Lung (tissue), 12 donors: ENCODE data around the gene PDE1C. TPM values are rescaled to one million over a fixed set of nuclear protein-coding genes. Genes with fewer than 3 reads are reported as not detected.

Experiments
- ATAC-seq: fragments of 200-7000 bp; cut with Tn5 transposase; one replicate; pipeline ENCODE4 v1.9.1; 2020; ENCODE audit warnings: moderate number of reproducible peaks; ENCODE audit not compliant: insufficient read depth, low FRiP score
- DNase-seq, 3 donors: peaks; one replicate each; pipeline ENCODE4 v3.0.0-alpha.2; 2013 to 2017
- H3K27ac ChIP-seq, 2 donors: one replicate each; pipeline ENCODE4 v1.5.1; 2013; ENCODE audit warnings: mild to moderate bottlenecking in 2 of 2, moderate library complexity in 2 of 2, control low read depth in 1 of 2, inconsistent platforms in 1 of 2, low read depth in 1 of 2, low read length in 1 of 2
- H3K27me3 ChIP-seq, 3 donors: one replicate each; pipeline ENCODE4 v1.5.1; 2013; ENCODE audit warnings: low read length in 2 of 3; ENCODE audit not compliant: control insufficient read depth in 3 of 3, insufficient read depth in 3 of 3
- H3K36me3 ChIP-seq, 4 donors: one replicate each; pipeline ENCODE4 v1.5.1; 2013; ENCODE audit warnings: low read length in 4 of 4, mild to moderate bottlenecking in 1 of 4, moderate library complexity in 1 of 4; ENCODE audit not compliant: control insufficient read depth in 4 of 4, insufficient read depth in 4 of 4
- H3K4me1 ChIP-seq, 5 donors: one replicate each; pipeline ENCODE4 v1.5.1; 2013; ENCODE audit warnings: low read length in 5 of 5, mild to moderate bottlenecking in 2 of 5, moderate library complexity in 1 of 5; ENCODE audit not compliant: control insufficient read depth in 5 of 5, insufficient read depth in 5 of 5
- H3K4me3 ChIP-seq: one replicate; pipeline ENCODE4 v1.5.1; 2013; ENCODE audit warnings: mild to moderate bottlenecking, control low read depth, moderate library complexity
- H3K9ac ChIP-seq, 2 donors: one replicate each; pipeline ENCODE4 v1.5.1; 2013; ENCODE audit warnings: low read length in 2 of 2, control low read depth in 1 of 2; ENCODE audit not compliant: insufficient read depth in 1 of 2
- H3K9me3 ChIP-seq, 4 donors: one replicate each; pipeline ENCODE4 v1.5.1; 2013; ENCODE audit warnings: low read length in 3 of 4, mild to moderate bottlenecking in 1 of 4, moderate library complexity in 1 of 4; ENCODE audit not compliant: control insufficient read depth in 4 of 4, insufficient read depth in 3 of 4
- WGBS, 2 donors: extraction: QIAGEN DNeasy Blood & Tissue Kit; methylation state at CpG; one replicate each; pipeline ENCODE4 v1.1.7; 2013; 5-methylcytosine and 5-hydroxymethylcytosine counted together
- polyA plus RNA-seq, 2 donors: library from polyadenylated mRNA; stranded (reverse); fragments of 200-250 nt; gene quantifications; one replicate each; pipeline ENCODE4 v1.2.1, GENCODE V29; 2013
- total RNA-seq, 2 donors: library from RNA; depleted of rRNA in 1 of 2; stranded (reverse); fragments of >200 nt in 1 of 2; gene quantifications; one replicate each; pipeline ENCODE4 v1.2.1, GENCODE V29; 2014 to 2021
- TF ChIP-seq, protein P1 (sequence below): IDR thresholded peaks from 2 replicates; pipeline ENCODE4 v1.5.1; 2012; ENCODE audit warnings: mild to moderate bottlenecking; ENCODE audit errors: control extremely low read depth, extremely low read depth
- donor health status: control.
- donor health status: control.
- donor health status: Bipolar disorder and iron deficiency.
- donor health status: healthy.
- donor health status: DM: yes; HTN: yes; CAD: no.

PDE1C gene
- total and polyA plus RNA-seq, 4 donors, result 1.9 to 14.3 (median 6.1) TPM

DNA sequence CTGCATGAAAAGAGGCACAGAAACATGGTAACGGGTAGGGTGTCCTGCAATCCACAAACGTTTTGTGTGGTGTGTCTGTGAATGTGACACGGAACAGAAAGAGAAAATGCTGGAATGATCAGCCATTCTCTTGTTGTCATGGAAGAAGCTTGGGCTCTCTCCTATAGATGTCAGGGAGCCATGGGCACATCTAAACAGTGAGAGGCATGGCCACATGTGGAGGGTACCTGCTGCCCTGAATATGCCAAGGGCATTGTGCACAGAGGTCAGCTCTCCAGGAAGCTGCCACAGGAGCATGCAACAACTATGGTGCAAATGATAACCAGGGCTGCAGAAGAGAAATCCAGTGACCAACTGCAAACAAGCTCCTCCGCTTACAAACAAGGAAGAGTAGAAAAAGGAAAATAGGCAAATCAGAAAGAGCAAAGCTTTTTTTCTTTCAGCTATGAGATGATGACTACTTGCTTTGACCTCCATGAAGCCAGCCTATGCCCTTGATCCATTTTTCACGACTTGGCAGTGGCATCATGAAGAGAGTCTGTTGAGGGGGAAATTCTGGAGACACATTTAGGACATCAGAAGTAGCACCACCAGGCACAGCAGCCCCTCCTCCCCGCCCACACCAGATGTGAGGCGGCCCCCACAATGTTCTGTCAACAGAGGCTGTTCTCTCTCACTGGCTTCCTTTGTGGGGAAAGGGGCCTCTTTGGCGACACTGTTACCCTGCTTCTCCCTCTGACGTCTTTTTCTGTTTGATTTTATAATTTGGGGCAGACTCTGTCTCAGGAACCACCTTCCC, 4.8 kb upstream of the PDE1C start:
- DNase-seq, result no peak
- peaks cover 0 to 8% (median 0%) of the 10 kb centered on the region in 5 donors for H3K4me1 ChIP-seq
- peak overlapping the region in 1 of 2 donors; percentile 53 for H3K27ac ChIP-seq
- H3K9me3 ChIP-seq, result peaks cover 0 to 1% (median 0%) of the 10 kb centered on the region in 4 donors
- WGBS, 2 donors, result 53 to 62% methylated on average over 9 of the region's 9 CpGs
- TF ChIP-seq, protein P1, sequence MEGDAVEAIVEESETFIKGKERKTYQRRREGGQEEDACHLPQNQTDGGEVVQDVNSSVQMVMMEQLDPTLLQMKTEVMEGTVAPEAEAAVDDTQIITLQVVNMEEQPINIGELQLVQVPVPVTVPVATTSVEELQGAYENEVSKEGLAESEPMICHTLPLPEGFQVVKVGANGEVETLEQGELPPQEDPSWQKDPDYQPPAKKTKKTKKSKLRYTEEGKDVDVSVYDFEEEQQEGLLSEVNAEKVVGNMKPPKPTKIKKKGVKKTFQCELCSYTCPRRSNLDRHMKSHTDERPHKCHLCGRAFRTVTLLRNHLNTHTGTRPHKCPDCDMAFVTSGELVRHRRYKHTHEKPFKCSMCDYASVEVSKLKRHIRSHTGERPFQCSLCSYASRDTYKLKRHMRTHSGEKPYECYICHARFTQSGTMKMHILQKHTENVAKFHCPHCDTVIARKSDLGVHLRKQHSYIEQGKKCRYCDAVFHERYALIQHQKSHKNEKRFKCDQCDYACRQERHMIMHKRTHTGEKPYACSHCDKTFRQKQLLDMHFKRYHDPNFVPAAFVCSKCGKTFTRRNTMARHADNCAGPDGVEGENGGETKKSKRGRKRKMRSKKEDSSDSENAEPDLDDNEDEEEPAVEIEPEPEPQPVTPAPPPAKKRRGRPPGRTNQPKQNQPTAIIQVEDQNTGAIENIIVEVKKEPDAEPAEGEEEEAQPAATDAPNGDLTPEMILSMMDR, result no peak
- ATAC-seq, result no peak
- H3K9ac ChIP-seq, result no peak overlapping the region
- no peak overlapping the region for H3K4me3 ChIP-seq
- no peaks in the 10 kb centered on the region for H3K36me3 ChIP-seq
- H3K27me3 ChIP-seq, result peaks cover 0 to 34% (median 25%) of the 10 kb centered on the region in 3 donors

DNA sequence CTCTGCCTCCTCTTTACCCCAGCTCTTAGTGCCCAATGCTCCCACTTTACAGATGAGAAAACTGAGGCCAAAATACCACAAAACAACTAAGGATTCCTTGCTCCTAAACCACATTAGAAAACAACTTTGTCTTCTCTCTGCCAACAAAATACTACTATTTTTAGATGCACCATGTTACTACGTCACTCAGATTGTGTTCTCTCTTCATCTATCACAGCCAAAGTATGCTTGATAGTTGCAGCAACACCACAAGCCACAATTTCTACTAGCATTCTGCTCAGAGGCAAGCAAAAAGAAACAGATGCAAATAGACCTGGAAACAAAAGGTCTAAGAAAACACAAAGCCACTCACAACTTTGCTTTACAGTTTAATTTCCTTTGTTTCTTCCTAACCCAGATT, 3.3 kb upstream of the PDE1C start:
- Histone ChIP-seq H3K36me3 (no peaks in the 10 kb centered on the region), H3K27me3 (peaks cover 0 to 48% (median 39%) of the 10 kb centered on the region in 3 donors), H3K9me3 (peaks cover 0 to 1% (median 0%) of the 10 kb centered on the region in 4 donors), H3K4me3 (no peak overlapping the region), H3K27ac (no peak overlapping the region), H3K9ac (no peak overlapping the region), H3K4me1 (peaks cover 0 to 8% (median 0%) of the 10 kb centered on the region in 5 donors)
- DNase-seq (no peak), ATAC-seq (no peak)
- WGBS, 2 donors, result 68 to 85% methylated on average over 1 of the region's 1 CpG
- TF ChIP-seq, protein P1, result no peak

DNA sequence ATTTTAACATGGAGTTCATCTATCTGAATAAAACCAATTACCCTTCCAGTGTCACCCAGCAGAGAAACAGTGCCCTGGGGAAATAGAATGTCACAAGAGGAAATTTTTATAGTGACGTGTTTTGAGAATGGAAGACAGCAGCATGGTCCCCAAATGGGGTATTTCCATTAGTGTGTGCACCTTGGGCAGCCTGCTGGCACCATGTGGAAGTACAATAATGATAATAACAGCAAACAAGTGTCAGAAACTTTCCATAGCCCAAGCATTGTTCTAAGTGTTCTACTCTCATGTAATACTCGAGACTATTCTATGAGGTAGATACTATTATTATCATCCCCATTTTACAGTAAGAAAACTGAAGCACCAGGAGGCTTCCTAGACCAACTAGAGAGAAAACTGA, 2.2 kb upstream of the PDE1C start:
- ATAC-seq, result no peak
- H3K9ac ChIP-seq, result no peak overlapping the region
- H3K27ac ChIP-seq, result peak overlapping the region in 1 of 2 donors; percentile 94
- no peaks in the 10 kb centered on the region for H3K36me3 ChIP-seq
- DNase-seq, result no peak
- TF ChIP-seq, protein P1, result no peak
- 79 to 85% methylated on average over 2 of the region's 2 CpGs for WGBS, 2 donors
- no peak overlapping the region for H3K4me3 ChIP-seq
- H3K9me3 ChIP-seq, result peaks cover 0 to 1% (median 0%) of the 10 kb centered on the region in 4 donors
- H3K27me3 ChIP-seq, result peaks cover 0 to 60% (median 46%) of the 10 kb centered on the region in 3 donors
- peaks cover 0 to 8% (median 0%) of the 10 kb centered on the region in 5 donors for H3K4me1 ChIP-seq
